Measurements from ENCODE around the gene LRRC23. TPM values are rescaled to one million over a fixed set of nuclear protein-coding genes. Genes with fewer than 3 reads are reported as not detected.

LRRC23 gene
- total RNA-seq, 1 donor from 2014 or later, result 5.2 TPM

- H3K27me3 Mint-ChIP-seq (ENCODE audit: insufficient read depth, low read depth), result peaks cover 12% of the 10 kb centered on the region
- H3F3A ChIP-seq (ENCODE audit: low read depth), result peaks cover 51% of the 10 kb centered on the region
- no peak for TF ChIP-seq EZH2 (IDR thresholded peaks at IDR 0.05)
- TF ChIP-seq, protein P1, sequence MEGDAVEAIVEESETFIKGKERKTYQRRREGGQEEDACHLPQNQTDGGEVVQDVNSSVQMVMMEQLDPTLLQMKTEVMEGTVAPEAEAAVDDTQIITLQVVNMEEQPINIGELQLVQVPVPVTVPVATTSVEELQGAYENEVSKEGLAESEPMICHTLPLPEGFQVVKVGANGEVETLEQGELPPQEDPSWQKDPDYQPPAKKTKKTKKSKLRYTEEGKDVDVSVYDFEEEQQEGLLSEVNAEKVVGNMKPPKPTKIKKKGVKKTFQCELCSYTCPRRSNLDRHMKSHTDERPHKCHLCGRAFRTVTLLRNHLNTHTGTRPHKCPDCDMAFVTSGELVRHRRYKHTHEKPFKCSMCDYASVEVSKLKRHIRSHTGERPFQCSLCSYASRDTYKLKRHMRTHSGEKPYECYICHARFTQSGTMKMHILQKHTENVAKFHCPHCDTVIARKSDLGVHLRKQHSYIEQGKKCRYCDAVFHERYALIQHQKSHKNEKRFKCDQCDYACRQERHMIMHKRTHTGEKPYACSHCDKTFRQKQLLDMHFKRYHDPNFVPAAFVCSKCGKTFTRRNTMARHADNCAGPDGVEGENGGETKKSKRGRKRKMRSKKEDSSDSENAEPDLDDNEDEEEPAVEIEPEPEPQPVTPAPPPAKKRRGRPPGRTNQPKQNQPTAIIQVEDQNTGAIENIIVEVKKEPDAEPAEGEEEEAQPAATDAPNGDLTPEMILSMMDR (IDR thresholded peaks at IDR 0.05), result no peak
- TF ChIP-seq EZH2phosphoT487 (IDR thresholded peaks at IDR 0.05), result no peak
- H3K4me1 Mint-ChIP-seq, result peaks cover 43% of the 10 kb centered on the region
- H3K4me2 ChIP-seq, result peak overlapping the region; percentile 63
- H3K27ac ChIP-seq, result no peak overlapping the region
- H3K27ac Mint-ChIP-seq, result peak overlapping the region; percentile 90
- peak overlapping the region; percentile 46 for H2AFZ ChIP-seq (replicated peaks)
- H3K79me2 ChIP-seq (ENCODE audit: low read depth), result no peaks in the 10 kb centered on the region
- no peak overlapping the region for H3K4me3 Mint-ChIP-seq
- H3K36me3 ChIP-seq, result no peaks in the 10 kb centered on the region
- no peak overlapping the region for H3K9ac ChIP-seq
- no peaks in the 10 kb centered on the region for H3K27me3 ChIP-seq
- H3K4me1 ChIP-seq, result peaks cover 20% of the 10 kb centered on the region
- H3K4me3 ChIP-seq, result peak overlapping the region; percentile 18
- no peaks in the 10 kb centered on the region for H3K9me3 Mint-ChIP-seq
- H3K36me3 Mint-ChIP-seq, result peaks cover 9% of the 10 kb centered on the region
- H4K20me1 ChIP-seq (ENCODE audit: low read depth), result no peaks in the 10 kb centered on the region
- DNase-seq (ENCODE audit: low spot score), result no peak
- no peaks in the 10 kb centered on the region for H3K9me3 ChIP-seq (ENCODE audit: low read depth)
Observed at GRCh38 chr12:6961278-6961694, 56.7 kb downstream of the LRRC23 start.

GRCh38 chr12:6961695-6962284 lies 57.2 kb downstream of the LRRC23 start:
- Mint-ChIP-seq H3K4me3 (peak overlapping the region; percentile 62), H3K36me3 (peaks cover 11% of the 10 kb centered on the region), H3K9me3 (no peaks in the 10 kb centered on the region), H3K27me3 (ENCODE audit: insufficient read depth, low read depth) (peaks cover 12% of the 10 kb centered on the region), H3K27ac (peak overlapping the region; percentile 90), H3K4me1 (peaks cover 40% of the 10 kb centered on the region)
- H3K9ac ChIP-seq, result no peak overlapping the region
- H3K4me3 ChIP-seq, result peak overlapping the region; percentile 18
- no peaks in the 10 kb centered on the region for H3K36me3 ChIP-seq
- peak overlapping the region; percentile 16 for H3K27ac ChIP-seq
- peak overlapping the region; percentile 63 for H3K4me2 ChIP-seq
- no peaks in the 10 kb centered on the region for H3K9me3 ChIP-seq (ENCODE audit: low read depth)
- H3K27me3 ChIP-seq, result no peaks in the 10 kb centered on the region
- no peak for TF ChIP-seq EZH2phosphoT487 (IDR thresholded peaks at IDR 0.05)
- TF ChIP-seq, protein P1 (IDR thresholded peaks at IDR 0.05), result peak; percentile 70
- DNase-seq (ENCODE audit: low spot score), result peak; percentile 89
- peak overlapping the region; percentile 46 for H2AFZ ChIP-seq (replicated peaks)
- H3F3A ChIP-seq (ENCODE audit: low read depth), result peaks cover 54% of the 10 kb centered on the region
- no peaks in the 10 kb centered on the region for H3K79me2 ChIP-seq (ENCODE audit: low read depth)
- H3K4me1 ChIP-seq, result peaks cover 20% of the 10 kb centered on the region
- H4K20me1 ChIP-seq (ENCODE audit: low read depth), result no peaks in the 10 kb centered on the region

DNA sequence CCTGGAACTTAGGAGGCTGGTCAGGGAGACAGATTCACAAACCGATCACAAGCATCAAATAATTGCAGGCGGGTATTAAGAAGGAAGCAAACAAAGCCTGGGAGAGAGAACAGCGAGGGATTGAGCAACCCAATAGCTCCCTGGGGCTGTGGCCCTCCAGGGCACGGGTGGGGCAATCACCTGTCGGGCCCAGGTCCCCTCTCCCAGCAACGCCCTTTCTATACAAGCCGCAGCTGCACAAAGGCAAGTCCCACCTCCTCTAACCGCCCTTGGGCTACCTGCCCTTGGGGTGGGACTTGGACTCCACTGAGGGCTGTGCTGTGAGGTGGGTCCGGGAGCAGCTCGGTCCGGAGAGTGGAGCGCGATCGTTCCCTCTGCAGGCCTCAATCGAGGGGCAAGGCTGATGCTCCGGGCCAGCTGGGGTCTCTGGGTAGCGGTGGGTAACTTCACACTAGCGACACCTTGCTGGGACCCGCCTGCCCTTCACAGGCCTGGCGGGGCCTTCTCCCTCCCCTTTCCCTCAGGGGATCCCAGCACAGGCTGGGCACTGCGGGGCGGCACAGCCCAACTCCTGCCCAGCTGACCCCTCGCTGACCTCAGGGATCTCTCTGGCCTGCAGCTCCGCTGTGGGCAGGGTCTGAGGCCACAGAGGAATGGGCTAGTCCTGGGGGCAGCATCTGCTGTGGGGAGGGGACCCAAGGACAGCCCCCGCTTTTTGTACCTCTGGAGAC lies 57.8 kb downstream of the LRRC23 start:
- DNase-seq (ENCODE audit: low spot score), result peak; percentile 25
- no peaks in the 10 kb centered on the region for H3K9me3 Mint-ChIP-seq
- H3K79me2 ChIP-seq (ENCODE audit: low read depth), result no peaks in the 10 kb centered on the region
- peaks cover 20% of the 10 kb centered on the region for H3K4me1 ChIP-seq
- no peaks in the 10 kb centered on the region for H3K36me3 ChIP-seq
- H3K36me3 Mint-ChIP-seq, result peaks cover 11% of the 10 kb centered on the region
- no peak overlapping the region for H3K4me3 ChIP-seq
- no peak for TF ChIP-seq EZH2phosphoT487 (IDR thresholded peaks at IDR 0.05)
- TF ChIP-seq, protein P1 (IDR thresholded peaks at IDR 0.05), result no peak
- TF ChIP-seq EZH2 (IDR thresholded peaks at IDR 0.05), result no peak
- peaks cover 61% of the 10 kb centered on the region for H3F3A ChIP-seq (ENCODE audit: low read depth)
- no peak overlapping the region for H3K9ac ChIP-seq
- H3K27me3 ChIP-seq, result no peaks in the 10 kb centered on the region
- H3K27ac ChIP-seq, result peak overlapping the region; percentile 16
- no peaks in the 10 kb centered on the region for H4K20me1 ChIP-seq (ENCODE audit: low read depth)
- peak overlapping the region; percentile 46 for H2AFZ ChIP-seq (replicated peaks)
- H3K4me1 Mint-ChIP-seq, result peaks cover 38% of the 10 kb centered on the region
- H3K4me3 Mint-ChIP-seq, result peak overlapping the region; percentile 62
- H3K4me2 ChIP-seq, result peak overlapping the region; percentile 63
- peaks cover 12% of the 10 kb centered on the region for H3K27me3 Mint-ChIP-seq (ENCODE audit: insufficient read depth, low read depth)
- H3K9me3 ChIP-seq (ENCODE audit: low read depth), result no peaks in the 10 kb centered on the region
- peak overlapping the region; percentile 90 for H3K27ac Mint-ChIP-seq

Data from neural progenitor cell (in vitro differentiated cells).